Endothelial cell of umbilical vein (primary cell): ENCODE data around the gene FCSK.

Experiments used
- CTCF ChIP-seq, 2 donors: IDR thresholded peaks; 1 replicate in 1 of 2; 2 replicates in 1 of 2; pipeline ENCODE4 v1.5.1; 2011; ENCODE audit warnings: low read length in 2 of 2, mild to moderate bottlenecking in 2 of 2, moderate library complexity in 2 of 2, control low read depth in 1 of 2, inconsistent platforms in 1 of 2, low read depth in 1 of 2; ENCODE audit not compliant: insufficient read depth in 1 of 2; ENCODE audit errors: extremely low read depth in 1 of 2
- JUN ChIP-seq: IDR thresholded peaks from 2 replicates; pipeline ENCODE4 v1.6.1; 2011; ENCODE audit warnings: borderline replicate concordance, low read depth; ENCODE audit not compliant: insufficient read length, insufficient read depth
- MAX ChIP-seq: IDR thresholded peaks from 2 replicates; pipeline ENCODE4 v1.6.1; 2011; ENCODE audit not compliant: insufficient read depth, insufficient read length
- POLR2A ChIP-seq: IDR thresholded peaks from 2 replicates; pipeline ENCODE4 v1.6.1; 2012; ENCODE audit warnings: low read depth, mild to moderate bottlenecking, control low read depth, low read length
- POLR2AphosphoS5 ChIP-seq: IDR thresholded peaks from 2 replicates; pipeline ENCODE4 v1.6.1; 2012; ENCODE audit warnings: low read depth, mild to moderate bottlenecking, control low read depth, low read length, moderate library complexity; ENCODE audit not compliant: insufficient read depth

- TF ChIP-seq POLR2A = no peak
- no peak for TF ChIP-seq POLR2AphosphoS5
- no peak for TF ChIP-seq JUN
- no peak for TF ChIP-seq CTCF (IDR thresholded peaks at IDR 0.05; ENCODE audit: extremely low read depth in 1 of 2, insufficient read depth in 1 of 2, low read depth in 1 of 2, low read length in 2 of 2)
- no peak for TF ChIP-seq MAX
These were observed 32.7 kb upstream of the FCSK start for GRCh38 chr16:70421473-70422311.
